NCI-H2196 (cell line): ENCODE results near the gene PIK3R1.

Experiments
- DNase-seq: peaks from one replicate; lab custom pipeline; 2025; ENCODE audit not compliant: unreplicated experiment; lab: John Stamatoyannopoulos, UW

The PIK3R1 gene

DNA sequence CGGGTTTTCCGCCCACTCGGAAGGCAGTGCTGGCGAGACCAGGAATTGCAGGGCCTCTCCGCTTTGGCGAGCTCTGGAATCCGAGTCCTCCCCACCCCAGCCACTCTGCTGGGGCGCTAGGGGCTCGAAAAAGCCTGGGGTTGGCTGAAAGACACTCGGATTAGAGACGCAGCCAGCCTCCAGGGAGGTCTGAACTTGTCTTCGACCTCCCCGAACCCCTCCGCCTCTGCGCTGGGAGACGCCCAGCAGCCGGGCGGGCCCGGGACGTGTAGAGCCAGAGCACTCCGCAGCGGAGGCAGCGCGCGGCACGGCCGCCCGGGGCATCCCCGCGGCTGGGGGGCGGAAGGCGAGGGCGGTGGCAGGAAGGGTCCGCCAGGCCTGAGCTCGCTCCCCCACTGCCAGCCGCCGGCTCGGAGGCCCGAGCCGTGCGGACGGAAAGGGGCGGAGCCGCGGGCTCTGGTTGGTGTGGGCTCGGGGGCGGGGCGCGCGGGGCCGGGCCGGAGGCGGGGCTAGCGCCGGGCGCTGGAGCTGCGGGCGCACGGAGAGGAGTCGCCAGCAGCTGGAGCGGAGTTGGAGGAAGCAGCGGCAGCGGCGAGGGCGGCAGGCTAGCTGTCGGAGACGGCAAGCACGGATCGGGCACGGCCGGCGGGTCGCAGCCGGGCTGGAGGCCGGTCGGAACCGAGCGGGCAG lies at the start of gene PIK3R1:
TSS of gene PIK3R1 (plus strand) at position 549 of the 690 bp plus-strand sequence. CDS start 10,920 bp downstream, outside the sequence.
- DNase-seq, result peak; percentile 80

GRCh38 chr5:68167195-68167651 lies 48.3 kb upstream of the PIK3R1 start:
- no peak for DNase-seq

DNA sequence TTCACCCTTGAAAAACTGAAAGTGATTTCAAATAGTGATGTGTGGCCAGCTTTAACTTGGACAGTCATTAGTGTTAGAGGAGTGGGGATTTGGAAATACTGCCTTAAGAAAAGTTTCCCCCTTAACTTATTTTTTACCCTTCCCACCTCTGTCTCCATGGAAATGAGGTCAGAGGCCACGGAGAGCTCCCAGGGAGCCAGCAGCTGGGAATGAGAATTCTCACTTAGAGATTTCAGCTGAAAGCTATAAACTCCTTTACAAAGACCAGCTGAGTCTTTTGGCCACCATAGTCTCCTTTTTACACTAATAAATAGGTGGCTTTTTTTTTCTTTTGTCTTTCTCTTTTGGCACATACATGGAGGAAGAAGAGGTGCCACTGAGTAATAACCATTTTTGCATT lies 45.7 kb upstream of the PIK3R1 start:
- DNase-seq, result no peak

DNA sequence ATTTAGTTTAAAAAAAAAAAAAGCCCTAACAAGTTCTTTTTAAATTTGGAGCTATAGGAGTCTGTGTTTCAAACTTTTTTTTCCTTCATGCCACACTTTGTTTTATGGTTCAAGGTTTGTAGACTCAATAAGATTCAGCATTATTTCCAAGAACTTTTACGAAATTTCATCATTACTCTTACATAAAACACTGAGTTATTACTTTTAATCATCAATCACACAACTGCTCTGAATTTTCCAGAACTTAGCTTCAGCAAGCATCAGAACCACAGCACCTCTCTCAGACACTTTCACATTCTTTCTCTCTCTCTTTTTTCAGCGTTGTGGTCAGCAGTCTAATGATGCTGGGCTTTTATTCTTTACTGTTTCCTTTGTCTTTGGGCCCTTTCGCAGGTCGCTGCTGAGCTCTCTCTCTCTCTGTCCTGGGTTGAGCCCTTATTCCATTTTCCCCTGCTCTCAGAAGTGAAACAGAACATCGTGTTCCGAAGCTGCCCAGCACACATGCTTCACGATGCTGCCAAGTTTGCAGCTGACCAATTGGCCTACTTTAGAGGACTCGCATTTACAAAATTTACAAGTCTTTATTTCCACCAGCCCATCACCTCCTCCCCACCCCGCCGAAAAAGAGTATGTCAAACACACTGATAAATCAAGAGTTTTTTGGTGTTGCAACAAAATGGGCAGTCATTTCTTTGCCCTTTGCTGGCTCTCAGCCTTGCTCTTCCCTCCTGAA lies 44.6 kb upstream of the PIK3R1 start:
- DNase-seq, result no peak

DNA sequence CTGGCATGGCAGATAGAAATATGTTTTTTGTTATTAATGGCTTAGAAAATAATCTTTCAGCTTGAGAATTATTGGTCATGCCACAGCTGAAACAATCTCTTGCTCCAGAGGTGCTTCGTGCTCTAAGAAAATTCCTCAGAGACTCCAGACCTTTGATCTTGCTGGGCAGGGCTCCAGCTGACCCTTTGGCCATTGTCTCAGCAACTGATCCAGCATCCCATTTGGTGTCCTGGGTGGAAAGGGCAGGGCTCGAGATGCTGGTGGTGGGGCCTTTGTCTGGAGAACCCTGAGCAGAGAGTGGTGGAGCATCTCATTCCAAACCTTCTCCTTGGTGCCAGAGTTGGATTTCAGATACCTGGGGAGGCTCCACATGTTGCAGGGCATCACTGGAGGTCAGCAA lies 43.2 kb upstream of the PIK3R1 start:
- DNase-seq, result no peak

GRCh38 chr5:68173007-68173406 lies 42.5 kb upstream of the PIK3R1 start:
- no peak for DNase-seq

DNA sequence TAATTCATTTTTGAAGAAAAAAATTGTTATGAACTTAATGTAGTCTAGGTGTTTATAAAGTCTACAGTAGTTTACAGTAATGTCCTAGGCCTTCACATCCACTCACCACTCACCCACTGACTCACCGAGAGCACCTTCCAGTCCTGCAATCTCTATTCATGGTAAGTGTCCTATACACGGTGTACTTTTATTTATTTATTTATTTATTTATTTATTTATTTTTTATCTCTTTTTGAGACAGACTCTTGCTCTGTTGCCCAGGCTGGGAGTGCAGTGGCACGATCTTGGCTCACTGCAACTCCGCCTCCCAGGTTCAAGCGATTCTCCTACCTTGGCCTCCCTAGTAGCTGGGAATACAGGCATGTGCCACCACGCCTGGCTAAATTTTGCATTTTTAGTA lies 39.3 kb upstream of the PIK3R1 start:
- no peak for DNase-seq

- no peak for DNase-seq
Observed at GRCh38 chr5:68176802-68177479, 38.6 kb upstream of the PIK3R1 start.

DNA sequence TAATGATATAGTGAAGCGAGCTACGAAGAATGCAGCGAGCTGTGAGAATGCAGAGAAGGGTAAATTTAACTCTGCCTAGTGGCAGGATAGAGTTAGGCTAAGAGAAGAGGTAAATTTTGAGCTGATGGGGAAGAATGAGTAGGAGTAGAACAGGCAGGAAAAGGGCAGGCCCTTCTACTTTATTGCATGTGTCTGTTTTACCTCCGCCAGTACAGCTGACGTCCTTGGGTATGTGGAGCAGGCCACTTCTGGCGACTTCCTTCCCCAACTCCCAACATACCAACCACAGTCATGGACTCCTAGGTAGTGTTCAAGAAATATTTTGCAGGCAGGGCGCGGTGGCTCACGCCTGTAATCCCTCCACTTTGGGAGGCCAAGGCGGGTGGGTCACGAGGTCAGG lies 37.9 kb upstream of the PIK3R1 start:
- DNase-seq, result no peak

DNA sequence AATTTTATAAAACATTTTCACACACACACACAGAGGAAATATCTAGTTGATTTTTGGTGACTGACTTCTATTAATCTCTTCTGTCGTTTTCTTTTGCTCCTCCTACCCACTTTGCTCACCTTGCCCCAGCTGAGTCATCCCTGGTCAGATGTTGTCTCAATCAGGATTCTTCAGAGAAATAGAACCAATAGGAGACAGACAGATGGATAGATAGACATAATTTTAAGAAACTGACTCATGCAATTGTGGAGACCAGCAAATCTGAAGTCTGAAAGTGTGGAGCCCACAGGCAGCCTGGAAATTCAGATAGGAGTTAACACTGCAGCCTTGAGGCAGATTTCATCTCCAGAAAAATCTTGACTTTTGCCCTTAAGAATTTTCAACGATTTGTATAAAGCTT lies 37.0 kb upstream of the PIK3R1 start:
- no peak for DNase-seq

DNA sequence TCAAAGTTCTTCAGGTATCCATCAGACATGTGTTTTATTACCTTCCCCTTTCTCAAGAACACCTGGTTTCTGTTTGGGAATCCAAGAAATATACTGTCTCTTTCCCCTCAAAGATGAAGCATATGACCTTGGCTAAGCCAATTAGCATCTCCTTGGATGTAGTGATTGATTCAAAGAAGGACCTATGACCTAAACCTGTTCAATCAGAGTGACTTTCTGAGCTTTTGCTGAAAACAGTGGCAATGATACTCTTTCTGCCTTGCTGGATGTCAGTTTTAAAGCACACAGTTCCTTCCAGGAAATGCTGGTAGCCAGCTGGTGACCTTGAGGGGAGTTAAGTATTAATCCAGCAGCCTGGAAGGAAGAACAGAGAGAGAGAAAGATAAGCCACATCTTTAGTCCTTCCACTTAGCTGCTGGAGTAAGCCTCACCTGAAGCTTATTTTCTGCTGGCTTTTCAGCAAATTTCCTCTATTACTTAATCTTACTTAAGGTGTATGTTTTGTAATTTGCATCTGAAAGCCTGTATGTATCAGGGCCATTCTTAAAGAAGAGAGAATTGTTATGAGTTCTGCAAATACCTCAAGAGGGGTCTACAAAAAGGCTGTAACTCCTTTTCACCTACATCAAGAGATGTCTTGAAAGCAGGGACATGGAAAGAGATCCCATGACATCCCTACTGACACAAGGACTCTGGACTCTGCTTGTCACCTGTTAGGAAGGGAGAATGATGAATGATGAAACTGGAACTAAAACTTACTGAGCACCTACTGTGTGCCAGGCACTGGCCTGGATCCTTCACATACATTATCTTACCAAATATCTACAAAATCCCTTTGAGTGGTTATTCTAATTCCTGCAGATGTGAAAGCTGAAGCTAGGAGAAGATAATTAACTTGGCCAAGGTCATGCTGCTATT lies 35.2 kb upstream of the PIK3R1 start:
- no peak for DNase-seq

DNA sequence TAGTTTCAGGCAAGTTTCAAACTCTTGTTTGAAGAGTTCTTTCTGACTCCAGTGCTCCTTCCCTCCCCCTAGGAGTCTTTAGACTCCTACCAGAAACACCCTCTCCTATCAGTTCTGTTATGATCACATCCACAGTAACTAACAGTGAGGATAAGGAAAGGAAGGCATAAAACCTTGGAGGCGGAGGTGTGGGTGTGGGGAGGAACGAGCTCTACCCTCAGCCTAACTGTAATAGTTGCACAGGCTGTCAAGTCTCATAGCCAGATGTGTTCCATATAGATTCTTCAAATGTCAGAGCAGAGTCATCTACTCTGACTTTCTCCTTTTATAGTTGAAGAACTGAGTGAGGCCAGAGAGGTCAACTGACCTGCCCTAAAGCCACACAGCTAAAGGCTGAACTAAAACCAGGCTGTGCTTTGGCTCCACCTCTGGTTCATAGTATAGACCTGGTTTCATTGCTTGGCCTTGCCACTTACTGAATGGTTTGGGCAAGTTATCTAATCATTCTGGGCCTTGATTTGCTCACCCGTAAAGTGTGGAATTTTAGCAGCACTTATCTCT lies 34.4 kb upstream of the PIK3R1 start:
- no peak for DNase-seq

DNA sequence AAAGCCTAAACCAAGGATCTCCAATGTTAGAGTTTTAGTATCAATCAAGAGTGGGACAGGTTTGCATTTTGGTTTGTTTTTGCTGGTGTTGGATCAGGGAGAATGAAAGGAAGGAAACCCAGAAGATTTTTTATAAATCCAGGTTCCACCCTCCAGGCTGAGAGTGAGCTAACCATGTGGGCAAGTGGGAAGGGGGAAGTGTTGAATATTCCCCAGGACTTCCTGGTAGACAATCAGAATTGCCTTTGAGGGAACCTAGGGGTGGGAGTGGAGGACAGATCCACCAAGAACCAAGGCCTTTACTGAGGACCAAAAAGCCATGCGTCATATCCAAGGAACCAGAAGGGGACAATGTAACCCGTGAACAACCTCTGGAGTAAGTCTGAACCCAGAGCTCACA lies 33.5 kb upstream of the PIK3R1 start:
- no peak for DNase-seq

DNA sequence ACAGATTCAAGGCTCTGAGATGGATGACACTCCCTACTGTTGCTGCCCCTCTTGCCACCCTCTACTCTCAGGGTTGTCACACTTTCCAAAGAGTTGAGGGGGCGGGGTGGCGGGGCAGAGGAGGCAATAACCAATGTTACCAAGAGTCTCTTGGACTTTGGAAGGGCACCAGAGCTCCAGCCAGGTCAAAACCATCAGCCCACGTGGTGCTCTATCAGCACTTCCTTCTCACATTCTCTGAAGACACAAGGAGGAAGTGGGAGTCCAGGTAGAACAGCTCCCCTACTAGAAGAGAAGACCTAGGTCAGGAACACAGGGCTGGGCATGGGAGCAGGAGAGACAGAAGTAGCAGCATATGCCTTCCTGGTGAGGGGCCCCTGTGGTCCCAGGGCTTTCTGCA lies 33.0 kb upstream of the PIK3R1 start:
- no peak for DNase-seq

DNA sequence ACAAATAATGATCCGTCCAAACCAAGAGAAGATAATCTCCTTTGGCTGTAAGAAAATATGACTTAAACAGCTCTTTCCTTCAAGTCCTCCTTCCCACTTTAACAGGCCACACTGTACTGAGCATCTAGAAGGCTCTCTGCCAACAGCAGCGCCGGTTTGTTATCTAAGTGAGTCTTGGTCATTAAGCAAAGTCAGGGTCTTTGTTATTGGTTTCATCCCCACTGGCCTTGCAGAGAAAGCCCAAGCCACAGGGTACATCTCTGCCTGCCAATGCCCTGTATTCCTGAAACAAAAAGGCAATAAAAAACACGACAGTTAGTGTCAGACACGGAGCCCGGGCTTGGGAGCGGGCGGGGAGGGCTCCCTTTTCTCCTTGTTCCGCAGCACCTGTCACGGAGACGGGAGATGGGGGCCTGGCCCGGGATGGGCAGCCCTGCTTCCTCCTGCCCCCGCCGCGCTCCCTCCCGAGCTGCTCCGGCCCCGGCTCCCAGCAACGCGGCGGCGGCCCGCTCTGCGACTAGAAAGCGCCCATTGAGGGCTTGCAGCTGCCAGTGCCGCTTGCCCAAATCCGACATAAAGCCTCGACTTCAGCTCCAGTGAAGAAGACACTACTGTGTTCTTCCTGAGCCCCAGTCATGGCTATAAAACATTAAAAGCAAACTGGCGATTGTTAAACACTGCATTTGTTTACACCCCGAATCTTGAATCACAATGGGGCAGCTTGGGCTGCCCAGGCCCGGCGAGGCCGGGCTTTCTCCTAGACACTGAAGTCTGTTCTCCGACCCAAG lies 28.1 kb upstream of the PIK3R1 start:
- DNase-seq, result no peak

- no peak for DNase-seq
Observed at GRCh38 chr5:68189171-68189570, 26.4 kb upstream of the PIK3R1 start.

- no peak for DNase-seq
Observed at GRCh38 chr5:68189613-68190012, 25.9 kb upstream of the PIK3R1 start.

DNA sequence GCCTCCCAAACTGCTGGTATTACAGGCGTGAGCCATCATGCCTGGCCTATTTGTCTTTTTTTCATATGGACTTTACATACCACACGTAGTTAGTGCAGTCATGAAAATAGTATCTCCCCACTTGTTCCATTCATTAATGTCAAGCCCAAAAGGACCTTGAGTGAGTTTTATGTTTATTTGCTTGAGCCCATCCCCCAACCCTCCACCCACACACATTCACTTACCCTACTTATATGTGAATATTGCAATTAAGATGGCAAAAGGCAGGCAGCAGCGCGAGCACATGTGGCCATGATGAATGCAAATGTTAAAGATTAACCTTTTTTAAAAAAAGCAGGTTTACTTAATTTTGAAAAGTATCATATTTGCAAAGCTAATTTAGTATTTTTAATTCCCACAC lies 24.9 kb upstream of the PIK3R1 start:
- no peak for DNase-seq

DNA sequence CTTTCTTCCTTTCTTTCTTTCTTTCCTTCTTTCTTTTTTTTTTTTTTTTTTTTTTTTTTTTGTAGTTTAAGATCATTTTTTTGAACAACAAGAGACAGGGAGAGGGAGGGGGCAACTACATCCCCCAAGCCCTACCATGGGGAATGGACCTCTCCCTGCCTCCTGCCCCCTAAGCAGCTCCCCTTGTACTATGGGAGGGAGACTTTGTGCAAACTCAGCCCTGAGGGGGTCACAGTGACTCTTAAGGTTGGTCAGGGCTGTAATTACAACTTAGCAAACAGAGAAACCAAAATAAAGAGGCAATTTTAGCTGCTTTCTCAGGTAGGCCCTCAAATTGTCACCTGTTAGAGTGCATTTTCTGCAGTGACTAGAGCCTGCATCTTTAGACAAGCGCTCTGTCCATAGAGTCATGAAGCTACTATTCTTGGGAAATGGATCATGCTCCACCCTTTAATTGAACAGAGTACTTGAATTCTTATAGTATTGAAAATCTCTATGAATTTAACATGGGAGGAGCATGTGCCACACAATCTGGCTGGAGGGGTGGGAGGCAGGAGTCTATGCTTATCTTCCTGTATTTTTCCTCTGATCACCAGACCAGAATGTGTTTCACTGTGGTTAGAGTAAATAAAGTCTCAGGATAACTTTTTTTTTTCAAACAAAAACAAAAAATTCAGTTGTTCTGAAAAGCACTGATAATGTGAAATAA lies 24.3 kb upstream of the PIK3R1 start:
- no peak for DNase-seq
